Measurements from ENCODE around the gene STARD9.
"Not testable (repeated sequence)": the region's sequence is repeated elsewhere in the genome, so short reads cannot be mapped to it uniquely, and the experiment has no call there.

Gene STARD9

GRCh38 chr15:42679285-42680141 lies 104.1 kb downstream of the STARD9 start:
- no peak overlapping the region for H3K4me3 ChIP-seq (ENCODE audit: low read depth, low read length)
- no peak overlapping the region for H2AFZ ChIP-seq (ENCODE audit: low read length, unreplicated experiment)
- no peak overlapping the region for H3K27ac ChIP-seq (ENCODE audit: low read depth, low read length)
- peaks cover 20% of the 10 kb centered on the region; the same call in 1 of the 2 replicates for H3K36me3 ChIP-seq (ENCODE audit: insufficient read depth, low read length)
- H3K27me3 ChIP-seq (ENCODE audit: insufficient read depth, low read length): no peaks in the 10 kb centered on the region
- no peaks in the 10 kb centered on the region for H3K79me2 ChIP-seq (ENCODE audit: control insufficient read depth, insufficient read depth, low read length, unreplicated experiment)
- H3K4me1 ChIP-seq (ENCODE audit: control insufficient read depth, insufficient read depth, low read length, unreplicated experiment): no peaks in the 10 kb centered on the region

GRCh38 chr15:42680142-42680482 lies 104.7 kb downstream of the STARD9 start:
- not testable (repeated sequence) for H3K4me3 ChIP-seq (ENCODE audit: low read depth, low read length); H3K4me1 ChIP-seq (ENCODE audit: control insufficient read depth, insufficient read depth, low read length, unreplicated experiment); H3K79me2 ChIP-seq (ENCODE audit: control insufficient read depth, insufficient read depth, low read length, unreplicated experiment); H2AFZ ChIP-seq (ENCODE audit: low read length, unreplicated experiment); H3K27me3 ChIP-seq (ENCODE audit: insufficient read depth, low read length); H3K27ac ChIP-seq (ENCODE audit: low read depth, low read length)
- peaks cover 20% of the 10 kb centered on the region; the same call in 1 of the 2 replicates for H3K36me3 ChIP-seq (ENCODE audit: insufficient read depth, low read length)

GRCh38 chr15:42681119-42681518 lies 105.7 kb downstream of the STARD9 start:
- Histone ChIP-seq H3K27me3 (ENCODE audit: insufficient read depth, low read length) (no peaks in the 10 kb centered on the region), H3K79me2 (ENCODE audit: control insufficient read depth, insufficient read depth, low read length, unreplicated experiment) (no peaks in the 10 kb centered on the region), H2AFZ (ENCODE audit: low read length, unreplicated experiment) (no peak overlapping the region), H3K4me3 (ENCODE audit: low read depth, low read length) (no peak overlapping the region), H3K4me1 (ENCODE audit: control insufficient read depth, insufficient read depth, low read length, unreplicated experiment) (no peaks in the 10 kb centered on the region), H3K27ac (ENCODE audit: low read depth, low read length) (no peak overlapping the region), H3K36me3 (ENCODE audit: insufficient read depth, low read length) (peaks cover 20% of the 10 kb centered on the region; the same call in 1 of the 2 replicates)

- no peaks in the 10 kb centered on the region for H3K27me3 ChIP-seq (ENCODE audit: insufficient read depth, low read length)
- no peaks in the 10 kb centered on the region for H3K79me2 ChIP-seq (ENCODE audit: control insufficient read depth, insufficient read depth, low read length, unreplicated experiment)
- H3K4me3 ChIP-seq (ENCODE audit: low read depth, low read length): no peak overlapping the region
- H3K27ac ChIP-seq (ENCODE audit: low read depth, low read length): no peak overlapping the region
- H3K36me3 ChIP-seq (ENCODE audit: insufficient read depth, low read length): peaks cover 24% of the 10 kb centered on the region; the same call in 1 of the 2 replicates
- H2AFZ ChIP-seq (ENCODE audit: low read length, unreplicated experiment): no peak overlapping the region
- no peaks in the 10 kb centered on the region for H3K4me1 ChIP-seq (ENCODE audit: control insufficient read depth, insufficient read depth, low read length, unreplicated experiment)
Observed at GRCh38 chr15:42686281-42686680, 110.9 kb downstream of the STARD9 start.

GRCh38 chr15:42687740-42688139 lies 112.3 kb downstream of the STARD9 start:
- peaks cover 20% of the 10 kb centered on the region; the same call in 1 of the 2 replicates for H3K36me3 ChIP-seq (ENCODE audit: insufficient read depth, low read length)
- no peak overlapping the region for H3K27ac ChIP-seq (ENCODE audit: low read depth, low read length)
- H3K27me3 ChIP-seq (ENCODE audit: insufficient read depth, low read length): no peaks in the 10 kb centered on the region
- no peaks in the 10 kb centered on the region for H3K79me2 ChIP-seq (ENCODE audit: control insufficient read depth, insufficient read depth, low read length, unreplicated experiment)
- no peaks in the 10 kb centered on the region for H3K4me1 ChIP-seq (ENCODE audit: control insufficient read depth, insufficient read depth, low read length, unreplicated experiment)
- no peak overlapping the region for H2AFZ ChIP-seq (ENCODE audit: low read length, unreplicated experiment)
- no peak overlapping the region for H3K4me3 ChIP-seq (ENCODE audit: low read depth, low read length)

- Histone ChIP-seq H3K27ac (ENCODE audit: low read depth, low read length) (no peak overlapping the region), H3K4me1 (ENCODE audit: control insufficient read depth, insufficient read depth, low read length, unreplicated experiment) (no peaks in the 10 kb centered on the region), H3K36me3 (ENCODE audit: insufficient read depth, low read length) (peaks cover 18% of the 10 kb centered on the region; the same call in 1 of the 2 replicates), H3K79me2 (ENCODE audit: control insufficient read depth, insufficient read depth, low read length, unreplicated experiment) (no peaks in the 10 kb centered on the region), H3K4me3 (ENCODE audit: low read depth, low read length) (no peak overlapping the region), H3K27me3 (ENCODE audit: insufficient read depth, low read length) (no peaks in the 10 kb centered on the region), H2AFZ (ENCODE audit: low read length, unreplicated experiment) (no peak overlapping the region)
Observed at GRCh38 chr15:42688301-42688700, 112.9 kb downstream of the STARD9 start.

- H3K4me1 ChIP-seq (ENCODE audit: control insufficient read depth, insufficient read depth, low read length, unreplicated experiment): no peaks in the 10 kb centered on the region
- no peak overlapping the region for H3K4me3 ChIP-seq (ENCODE audit: low read depth, low read length)
- H3K79me2 ChIP-seq (ENCODE audit: control insufficient read depth, insufficient read depth, low read length, unreplicated experiment): no peaks in the 10 kb centered on the region
- peaks cover 5% of the 10 kb centered on the region; the same call in 1 of the 2 replicates for H3K36me3 ChIP-seq (ENCODE audit: insufficient read depth, low read length)
- H2AFZ ChIP-seq (ENCODE audit: low read length, unreplicated experiment): no peak overlapping the region
- H3K27me3 ChIP-seq (ENCODE audit: insufficient read depth, low read length): no peaks in the 10 kb centered on the region
- no peak overlapping the region for H3K27ac ChIP-seq (ENCODE audit: low read depth, low read length)
Observed at GRCh38 chr15:42691308-42691707, 115.9 kb downstream of the STARD9 start.

- no peak overlapping the region for H3K27ac ChIP-seq (ENCODE audit: low read depth, low read length)
- no peaks in the 10 kb centered on the region for H3K27me3 ChIP-seq (ENCODE audit: insufficient read depth, low read length)
Observed at GRCh38 chr15:42691770-42692169, 116.4 kb downstream of the STARD9 start.

GRCh38 chr15:42692536-42692935 lies 117.1 kb downstream of the STARD9 start:
- Histone ChIP-seq H2AFZ (ENCODE audit: low read length, unreplicated experiment) (no peak overlapping the region), H3K27ac (ENCODE audit: low read depth, low read length) (no peak overlapping the region), H3K27me3 (ENCODE audit: insufficient read depth, low read length) (no peaks in the 10 kb centered on the region), H3K4me1 (ENCODE audit: control insufficient read depth, insufficient read depth, low read length, unreplicated experiment) (no peaks in the 10 kb centered on the region), H3K79me2 (ENCODE audit: control insufficient read depth, insufficient read depth, low read length, unreplicated experiment) (no peaks in the 10 kb centered on the region), H3K4me3 (ENCODE audit: low read depth, low read length) (no peak overlapping the region), H3K36me3 (ENCODE audit: insufficient read depth, low read length) (no peaks in the 10 kb centered on the region)

More at GRCh38 chr15:42691770-42692169, 116.4 kb downstream of the STARD9 start:
- Histone ChIP-seq H3K79me2 (ENCODE audit: control insufficient read depth, insufficient read depth, low read length, unreplicated experiment) (no peaks in the 10 kb centered on the region), H3K4me3 (ENCODE audit: low read depth, low read length) (no peak overlapping the region), H3K4me1 (ENCODE audit: control insufficient read depth, insufficient read depth, low read length, unreplicated experiment) (no peaks in the 10 kb centered on the region), H3K36me3 (ENCODE audit: insufficient read depth, low read length) (peaks cover 5% of the 10 kb centered on the region; the same call in 1 of the 2 replicates), H2AFZ (ENCODE audit: low read length, unreplicated experiment) (no peak overlapping the region)

GRCh38 chr15:42692997-42693396 lies 117.6 kb downstream of the STARD9 start:
- no peak overlapping the region for H2AFZ ChIP-seq (ENCODE audit: low read length, unreplicated experiment)
- H3K27ac ChIP-seq (ENCODE audit: low read depth, low read length): no peak overlapping the region
- no peaks in the 10 kb centered on the region for H3K27me3 ChIP-seq (ENCODE audit: insufficient read depth, low read length)
- no peaks in the 10 kb centered on the region for H3K79me2 ChIP-seq (ENCODE audit: control insufficient read depth, insufficient read depth, low read length, unreplicated experiment)
- H3K4me1 ChIP-seq (ENCODE audit: control insufficient read depth, insufficient read depth, low read length, unreplicated experiment): no peaks in the 10 kb centered on the region
- no peak overlapping the region for H3K4me3 ChIP-seq (ENCODE audit: low read depth, low read length)
- H3K36me3 ChIP-seq (ENCODE audit: insufficient read depth, low read length): no peaks in the 10 kb centered on the region

GRCh38 chr15:42693496-42693895 lies 118.1 kb downstream of the STARD9 start:
- Histone ChIP-seq H3K27ac (ENCODE audit: low read depth, low read length) (no peak overlapping the region), H2AFZ (ENCODE audit: low read length, unreplicated experiment) (no peak overlapping the region), H3K4me3 (ENCODE audit: low read depth, low read length) (no peak overlapping the region), H3K36me3 (ENCODE audit: insufficient read depth, low read length) (no peaks in the 10 kb centered on the region), H3K79me2 (ENCODE audit: control insufficient read depth, insufficient read depth, low read length, unreplicated experiment) (no peaks in the 10 kb centered on the region), H3K4me1 (ENCODE audit: control insufficient read depth, insufficient read depth, low read length, unreplicated experiment) (no peaks in the 10 kb centered on the region), H3K27me3 (ENCODE audit: insufficient read depth, low read length) (no peaks in the 10 kb centered on the region)

Data from ACC112 (cell line).